GM12878 (cell line): Measurements from ENCODE around the gene SPHK1. TPM values are rescaled to one million over a fixed set of nuclear protein-coding genes. Genes with fewer than 3 reads are reported as not detected.
A peak's percentile ranks its signal among the peaks of the same experiment; 100 is the strongest.

Experiments
- ATAC-seq: fragments of 200-7000 bp; cut with Tn5 transposase; 3 replicates; pipeline ENCODE4 v1.9.1; 2020; ENCODE audit warnings: mild to moderate bottlenecking, moderate library complexity
- BruUV-seq: library from RNA; stranded (reverse); fragments of 400-500 nt; replicated peaks from 2 replicates; lab custom pipeline; 2021; lab: Mats Ljungman, UMichigan
- CTCF ChIA-PET: fragments of 300-600 bp; sonication (Branson Sonifier 250); formaldehyde crosslinking; extraction: SDS; loops from one replicate; lab custom pipeline; 2021; ENCODE audit warnings: inconsistent platforms; lab: Yijun Ruan, JAX
- POLR2A ChIA-PET: fragments of 350-600 bp; formaldehyde crosslinking; extraction: SDS; loops from one replicate; lab custom pipeline; 2021; ENCODE audit warnings: inconsistent platforms; lab: Charles Lee
- RAD21 ChIA-PET: fragments of 300-600 bp; sonication (Branson Sonifier 250); formaldehyde crosslinking; loops from one replicate; lab custom pipeline; 2023; ENCODE audit warnings: antibody characterized with exemption; ENCODE audit not compliant: unreplicated experiment; lab: Charles Lee
- SMC1A ChIA-PET: fragments of 300-600 bp; sonication (Branson Sonifier 250); formaldehyde crosslinking; loops from one replicate; lab custom pipeline; 2023; ENCODE audit not compliant: unreplicated experiment, uncharacterized antibody; lab: Charles Lee
- DNase-seq: peaks from one replicate; pipeline ENCODE4 v3.0.0-alpha.2; 2011; ENCODE audit warnings: low read depth, low spot score
- FAIRE-seq: peaks from 3 replicates; lab custom pipeline; 2011; peaks lifted over from hg19 to GRCh38; lab: Jason Lieb, UNC
- H2AFZ ChIP-seq: 2 replicates; pipeline ENCODE4 v1.6.0; 2011; ENCODE audit warnings: low read depth, low read length, control low read depth; ENCODE audit not compliant: control insufficient read depth
- H3K27ac ChIP-seq: 2 replicates; pipeline ENCODE4 v1.5.1; 2011; ENCODE audit warnings: control low read depth; ENCODE audit not compliant: control insufficient read depth, insufficient read depth
- H3K27me3 ChIP-seq, 2 experiments: replicated peaks in 1 of 2; 2 replicates each; pipeline versions ENCODE4 v1.6.0 to v1.6.1; 2011; ENCODE audit warnings: low read length in 1 of 2; ENCODE audit not compliant: control insufficient read depth in 2 of 2, insufficient read depth in 2 of 2
- H3K36me3 ChIP-seq, 2 experiments: 2 replicates each; pipeline ENCODE4 v1.5.1; 2011; ENCODE audit warnings: low read length in 1 of 2; ENCODE audit not compliant: control insufficient read depth in 2 of 2, insufficient read depth in 2 of 2
- H3K4me1 ChIP-seq: 2 replicates; pipeline ENCODE4 v1.6.1; 2011; ENCODE audit warnings: mild to moderate bottlenecking, low read length, moderate library complexity, mixed read lengths; ENCODE audit not compliant: control insufficient read depth, insufficient read depth
- H3K4me2 ChIP-seq: 2 replicates; pipeline ENCODE4 v1.6.0; 2011; ENCODE audit warnings: control low read depth; ENCODE audit not compliant: control insufficient read depth, insufficient read depth
- H3K4me3 ChIP-seq: fragments of 200-600 bp; sonication (generic); 2 replicates; pipeline ENCODE4 v1.5.1; 2016
- H3K79me2 ChIP-seq: 2 replicates; pipeline ENCODE4 v1.6.0; 2011; ENCODE audit warnings: low read length; ENCODE audit not compliant: control insufficient read depth, insufficient read depth
- H3K9ac ChIP-seq: 2 replicates; pipeline ENCODE4 v1.8.0; 2011; ENCODE audit warnings: low read length, control low read depth, mixed read lengths; ENCODE audit not compliant: control insufficient read depth, insufficient read depth
- H3K9me3 ChIP-seq: replicated peaks from 3 replicates; pipeline ENCODE4 v1.5.1; 2011; ENCODE audit warnings: mild to moderate bottlenecking, low read length; ENCODE audit not compliant: control insufficient read depth, insufficient read depth
- H4K20me1 ChIP-seq: 2 replicates; pipeline ENCODE4 v1.6.0; 2011; ENCODE audit not compliant: control insufficient read depth, insufficient read depth
- ATF7 ChIP-seq: fragments of 450-650 bp; IDR thresholded peaks from 2 replicates; pipeline ENCODE4 v1.6.1; 2016; ENCODE audit warnings: low read depth, mild to moderate bottlenecking
- IRF4 ChIP-seq: IDR thresholded peaks from 2 replicates; pipeline ENCODE4 v1.6.1; 2011; ENCODE audit warnings: low read depth, low read length
- JUND ChIP-seq: IDR thresholded peaks from 2 replicates; pipeline ENCODE4 v1.6.1; 2012; ENCODE audit warnings: low read depth, mild to moderate bottlenecking, low read length, improper control_type of control experiment, moderate library complexity
- RAD21 ChIP-seq: IDR thresholded peaks from 2 replicates; pipeline ENCODE4 v1.6.1; 2011; ENCODE audit warnings: mild to moderate bottlenecking, low read depth, low read length, moderate library complexity; ENCODE audit not compliant: insufficient read depth
- SKIL ChIP-seq: fragments of 450-650 bp; IDR thresholded peaks from 2 replicates; pipeline ENCODE4 v1.6.1; 2017; ENCODE audit warnings: mild to moderate bottlenecking, low read depth, inconsistent platforms; ENCODE audit not compliant: poor library complexity, severe bottlenecking
- SREBF1 ChIP-seq: IDR thresholded peaks from 2 replicates; pipeline ENCODE4 v1.6.1; 2012; ENCODE audit warnings: mild to moderate bottlenecking, low read length
- YBX1 ChIP-seq: fragments of 450-650 bp; IDR thresholded peaks from 2 replicates; pipeline ENCODE4 v1.6.1; 2016; ENCODE audit warnings: antibody characterized with exemption
- ZNF217 ChIP-seq: fragments of 450-650 bp; IDR thresholded peaks from 2 replicates; pipeline ENCODE4 v1.6.1; 2017; ENCODE audit warnings: antibody characterized with exemption, mild to moderate bottlenecking
- WGBS: methylation state at CpG from one replicate; pipeline ENCODE4 v1.1.6; 2016; ENCODE audit warnings: low lambda C conversion rate; ENCODE audit not compliant: insufficient replicate concordance, insufficient coverage; ENCODE audit errors: missing lambda C conversion rate; 5-methylcytosine and 5-hydroxymethylcytosine counted together
- in situ Hi-C: fragments of 300-500 bp; cut with MboI; formaldehyde crosslinking; loops from 9 replicates; pipeline ENCODE4 v1.14.3; 2018; ENCODE audit warnings: mixed read lengths
- intact Hi-C: fragments of 100-400 bp; cut with micrococcal nuclease; formaldehyde crosslinking; loops from one replicate; pipeline ENCODE4 v1.14.2; 2022; ENCODE audit not compliant: unreplicated experiment
- polyA plus RNA-seq, 11 experiments: library from polyadenylated mRNA; depleted of rRNA in 4 of 11; unstranded in 6 of 11; stranded (reverse) in 5 of 11; fragments of >200 nt; fragmentation: Nextera tagmentation in 4 of 11; fragmentation: Illumina TruSeq in 1 of 11; extraction: Ambion mirVana in 4 of 11; extraction: Trizol in 1 of 11; gene quantifications; 1 replicate in 1 of 11; 2 replicates in 10 of 11; pipeline versions ENCODE4 v1.2.1 to v1.2.3, GENCODE V29; 2011 to 2016; ENCODE audit warnings: inconsistent platforms in 2 of 11, missing spikeins in 2 of 11, low read depth in 1 of 11
- total RNA-seq, 4 experiments: library from RNA; depleted of rRNA in 3 of 4; stranded (reverse); fragments of >200 nt in 3 of 4; fragmentation: Illumina TruSeq in 1 of 4; extraction: Trizol in 1 of 4; gene quantifications; 2 replicates each; pipeline versions ENCODE4 v1.2.1 to v1.2.3, GENCODE V29; 2013 to 2021
- TF ChIP-seq, protein P1 (sequence below), 3 experiments: IDR thresholded peaks in 2 of 3; conservative IDR thresholded peaks in 1 of 3; 2 replicates each; pipeline ENCODE4 v1.5.1; 2011; ENCODE audit warnings: low read depth in 3 of 3, low read length in 3 of 3, mild to moderate bottlenecking in 3 of 3, control low read depth in 2 of 3, moderate library complexity in 2 of 3, inconsistent platforms in 1 of 3, mixed read lengths in 1 of 3; ENCODE audit not compliant: control insufficient read depth in 2 of 3, insufficient read depth in 1 of 3; ENCODE audit errors: extremely low read depth in 1 of 3

Gene SPHK1
- total and polyA plus RNA-seq, 10 of the 15 experiments (the other 5 are each of a cell fraction or from before 2014, with no cell fraction given) = 0.09 to 1.1 (median 0.36) TPM; not detected in 2

DNA sequence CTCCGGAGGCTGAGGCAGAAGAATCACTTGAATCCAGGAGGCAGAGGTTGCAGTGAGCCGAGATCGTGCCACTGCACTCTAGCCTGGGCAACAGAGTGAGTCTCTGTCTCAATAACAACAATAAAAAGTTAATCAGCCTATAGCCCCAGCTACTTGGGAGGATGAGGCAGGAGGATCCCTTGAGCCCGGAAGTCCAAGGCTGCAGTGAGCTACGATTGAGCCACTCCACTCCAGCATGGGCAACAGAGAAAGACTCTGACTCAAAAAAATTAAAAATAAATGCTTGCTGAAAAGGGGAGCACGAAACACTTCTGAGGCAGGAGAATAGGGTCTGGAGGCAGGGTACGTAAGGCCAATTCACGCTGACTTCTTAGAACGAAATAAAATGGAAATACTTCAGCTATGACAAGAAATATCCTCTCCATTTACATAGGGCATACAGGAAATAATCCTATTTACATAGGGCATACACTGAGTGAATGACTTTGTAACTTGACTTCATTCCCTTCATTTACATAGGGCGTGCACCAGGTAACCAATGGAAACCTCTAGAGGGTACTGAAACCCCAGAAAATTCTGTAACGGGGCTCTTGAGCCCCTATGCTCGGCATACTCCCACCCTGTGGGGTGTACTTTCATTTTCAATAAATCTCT is 27.5 kb upstream of the SPHK1 start:
- Histone ChIP-seq H3K79me2 (peaks cover 7% of the 10 kb centered on the region), H3K4me3 (no peak overlapping the region), H3K4me2 (peak overlapping the region; percentile 50), H3K9ac (no peak overlapping the region), H2AFZ (peak overlapping the region; percentile 75), H4K20me1 (no peaks in the 10 kb centered on the region), H3K36me3 (no peaks in the 10 kb centered on the region), H3K9me3 (no peaks in the 10 kb centered on the region), H3K27me3 (no peaks in the 10 kb centered on the region), H3K27ac (no peak overlapping the region), H3K4me1 (peaks cover 13% of the 10 kb centered on the region)
- POLR2A ChIA-PET = no interaction called here
- CTCF ChIA-PET = interaction anchor here (1.0 to 2.5 kb wide), 2 partner anchors 28 to 41 kb away, joined by 3 to 8 read pairs; no protein-coding TSS in a partner anchor
- SMC1A ChIA-PET = interaction anchor here (0.6 kb wide), 1 partner anchor 126 kb away, joined by 3 read pairs; no protein-coding TSS in a partner anchor
- TF ChIP-seq SREBF1 (no peak), YBX1 (no peak), ATF7 (no peak), IRF4 (no peak), SKIL (no peak), JUND (no peak), ZNF217 (no peak), RAD21 (no peak)
- TF ChIP-seq, protein P1, sequence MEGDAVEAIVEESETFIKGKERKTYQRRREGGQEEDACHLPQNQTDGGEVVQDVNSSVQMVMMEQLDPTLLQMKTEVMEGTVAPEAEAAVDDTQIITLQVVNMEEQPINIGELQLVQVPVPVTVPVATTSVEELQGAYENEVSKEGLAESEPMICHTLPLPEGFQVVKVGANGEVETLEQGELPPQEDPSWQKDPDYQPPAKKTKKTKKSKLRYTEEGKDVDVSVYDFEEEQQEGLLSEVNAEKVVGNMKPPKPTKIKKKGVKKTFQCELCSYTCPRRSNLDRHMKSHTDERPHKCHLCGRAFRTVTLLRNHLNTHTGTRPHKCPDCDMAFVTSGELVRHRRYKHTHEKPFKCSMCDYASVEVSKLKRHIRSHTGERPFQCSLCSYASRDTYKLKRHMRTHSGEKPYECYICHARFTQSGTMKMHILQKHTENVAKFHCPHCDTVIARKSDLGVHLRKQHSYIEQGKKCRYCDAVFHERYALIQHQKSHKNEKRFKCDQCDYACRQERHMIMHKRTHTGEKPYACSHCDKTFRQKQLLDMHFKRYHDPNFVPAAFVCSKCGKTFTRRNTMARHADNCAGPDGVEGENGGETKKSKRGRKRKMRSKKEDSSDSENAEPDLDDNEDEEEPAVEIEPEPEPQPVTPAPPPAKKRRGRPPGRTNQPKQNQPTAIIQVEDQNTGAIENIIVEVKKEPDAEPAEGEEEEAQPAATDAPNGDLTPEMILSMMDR (IDR thresholded peaks at IDR 0.05 in 2 of 3, conservative IDR thresholded peaks at IDR 0.05 in 1 of 3; ENCODE audit: control insufficient read depth in 2 of 3, extremely low read depth in 1 of 3, insufficient read depth in 1 of 3, low read depth in 3 of 3, low read length in 3 of 3) = no peak
- in situ Hi-C loops (no loop called here), intact Hi-C loops (no loop called here)
- 32% methylated on average over 12 of the region's 12 CpGs for WGBS
- BruUV-seq = no TSS peak
- RAD21 ChIA-PET = interaction anchor here (0.7 kb wide), 1 partner anchor 26 kb away, joined by 6 read pairs; no protein-coding TSS in a partner anchor
- ATAC-seq = no peak
- FAIRE-seq = peak; percentile 52
- DNase-seq = no peak
